Germinal center (tissue), 1 donor: ENCODE measurements around the gene ZNF484.
"Not testable (repeated sequence)": the region's sequence is repeated elsewhere in the genome, so short reads cannot be mapped to it uniquely, and the experiment has no call there.

Experiments used
- DNase-seq: peaks from one replicate; pipeline ENCODE4 v3.0.0; 2012; ENCODE audit warnings: mixed read lengths, low spot score

ZNF484 gene

DNA sequence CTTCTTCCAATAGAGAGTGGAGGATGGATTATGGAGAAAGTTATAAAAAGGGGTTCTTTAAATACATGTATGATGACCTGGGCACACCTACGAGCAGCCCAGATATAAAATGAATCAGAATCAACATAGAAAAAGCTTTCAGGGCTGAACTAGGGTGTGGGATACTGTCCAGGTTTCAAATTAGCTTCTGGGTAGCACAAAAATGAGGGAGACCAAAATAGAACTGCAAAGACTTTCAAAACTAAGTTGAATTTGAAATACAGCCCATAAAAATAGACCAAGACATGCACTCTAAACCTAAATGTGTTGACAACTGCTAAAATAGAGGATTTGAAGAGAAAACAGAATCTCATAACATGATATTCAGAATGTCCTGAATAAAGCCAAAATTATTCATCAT, 17.0 kb downstream of the ZNF484 start:
- DNase-seq = no peak

DNA sequence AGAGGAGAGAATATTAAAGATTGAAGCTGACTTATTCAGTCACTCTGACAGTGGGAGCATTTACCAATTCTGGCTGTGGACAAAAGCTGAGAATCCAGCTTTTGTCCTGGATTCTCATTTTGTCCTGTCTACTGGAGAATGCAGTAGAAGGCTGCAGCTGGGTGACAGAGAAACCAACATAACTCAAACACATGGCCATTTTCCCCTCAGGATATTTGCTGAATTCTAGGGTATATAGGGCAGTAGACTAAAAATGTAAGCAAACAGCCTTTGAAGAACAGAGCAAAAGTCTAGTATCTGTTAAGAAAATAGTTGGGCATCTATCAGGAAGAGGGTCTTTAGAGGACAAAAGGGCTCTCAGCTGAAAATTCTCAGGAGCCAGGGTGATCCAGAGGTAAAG, 20.6 kb downstream of the ZNF484 start:
- no peak for DNase-seq

DNA sequence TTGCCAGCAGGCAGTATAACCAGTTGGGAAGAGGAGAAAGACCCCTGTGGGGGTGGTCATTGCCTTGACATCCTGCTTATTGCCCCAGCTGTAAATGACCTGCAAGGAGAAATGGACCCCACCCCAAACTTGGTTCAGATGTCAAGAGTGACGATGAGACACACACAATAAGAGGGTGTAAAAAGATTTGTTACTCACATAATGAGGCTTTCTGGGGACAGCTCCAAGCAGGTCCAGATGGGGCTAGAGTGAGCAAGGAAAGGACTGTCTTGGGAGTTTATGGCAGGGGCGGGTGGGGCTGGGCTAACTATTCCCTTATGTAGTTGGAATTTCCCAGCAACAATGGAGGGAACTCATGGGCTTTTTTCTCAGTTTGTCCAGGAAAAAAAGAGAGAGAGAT, 24.1 kb downstream of the ZNF484 start:
- DNase-seq = no peak

DNA sequence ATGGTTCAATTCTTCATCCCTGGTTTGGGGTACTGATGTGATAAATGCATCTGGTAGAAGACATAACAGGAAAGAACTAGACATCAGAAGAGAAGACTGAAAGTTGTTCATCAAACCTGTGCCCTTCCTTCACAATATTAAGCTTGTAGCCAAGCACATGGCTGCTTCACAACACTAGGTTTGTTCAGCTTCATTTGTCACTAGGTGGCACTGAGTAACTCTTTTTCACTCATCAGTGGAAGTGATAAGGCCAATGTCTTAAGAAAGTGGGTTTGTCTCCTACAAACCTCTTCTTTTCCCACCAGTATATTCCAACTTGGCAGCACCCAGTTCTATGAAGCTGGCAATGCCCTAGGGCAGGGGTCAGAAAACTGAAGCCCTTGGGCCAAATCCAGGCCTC, 26.9 kb downstream of the ZNF484 start:
- DNase-seq = no peak

DNA sequence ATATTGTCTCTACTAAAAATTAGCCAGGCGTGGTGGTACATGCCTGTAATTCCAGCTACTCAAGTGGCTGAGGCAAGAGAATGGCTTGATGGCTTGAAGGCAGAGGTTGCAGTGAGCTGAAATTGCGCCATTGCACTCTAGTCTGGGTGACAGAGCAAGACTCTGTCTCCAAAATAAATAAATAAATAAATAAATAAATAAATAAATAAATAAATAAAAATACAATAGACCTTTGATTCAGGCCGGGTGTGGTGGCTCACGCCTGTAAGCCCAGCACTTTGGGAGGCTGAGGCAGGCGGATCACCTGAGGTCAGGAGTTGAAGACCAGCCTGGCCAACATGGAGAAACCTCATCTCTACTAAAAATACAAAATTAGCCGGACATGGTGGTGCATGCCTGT, 29.1 kb downstream of the ZNF484 start:
- not testable (repeated sequence) for DNase-seq

DNA sequence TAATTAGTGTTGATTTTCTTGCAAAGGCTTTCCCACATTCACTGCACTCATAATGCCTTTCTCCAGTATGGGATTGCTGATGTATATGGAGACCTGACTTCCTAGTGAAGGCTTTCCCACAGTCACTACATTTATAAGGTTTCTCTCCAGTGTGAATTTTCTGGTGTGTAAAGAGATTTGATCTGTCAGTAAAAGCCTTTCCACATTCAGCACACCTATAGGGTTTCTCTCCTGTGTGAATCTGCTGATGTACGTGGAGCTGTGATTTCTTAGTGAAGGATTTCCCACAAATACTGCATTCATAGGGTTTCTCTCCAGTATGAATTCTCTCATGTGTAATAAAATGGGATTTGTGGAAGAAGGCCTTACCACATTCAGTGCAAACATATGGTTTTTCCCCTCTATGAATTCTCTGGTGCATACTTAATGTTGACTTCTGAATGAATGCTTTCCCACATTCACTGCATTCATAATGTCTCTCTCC, 31.1 kb downstream of the ZNF484 start:
- DNase-seq = no peak

DNA sequence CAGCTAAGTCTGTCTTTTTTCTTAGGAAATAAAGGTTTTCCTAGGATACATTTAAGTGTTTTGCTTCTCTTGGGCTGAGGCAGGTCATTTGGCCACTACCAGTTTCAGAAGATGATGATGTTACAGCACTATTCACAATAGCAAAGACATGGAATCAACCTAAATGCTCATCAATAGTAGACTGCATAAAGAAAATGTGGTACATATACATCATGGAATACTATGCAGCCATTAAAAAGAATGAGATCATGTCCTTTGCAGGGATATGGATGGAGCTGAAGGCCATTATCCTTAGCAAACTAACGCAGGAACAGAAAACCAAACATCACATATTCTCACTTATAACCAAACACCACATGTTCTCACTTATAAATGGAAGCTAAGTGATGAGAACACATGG, 39.4 kb downstream of the ZNF484 start:
- DNase-seq = not testable (repeated sequence)

DNA sequence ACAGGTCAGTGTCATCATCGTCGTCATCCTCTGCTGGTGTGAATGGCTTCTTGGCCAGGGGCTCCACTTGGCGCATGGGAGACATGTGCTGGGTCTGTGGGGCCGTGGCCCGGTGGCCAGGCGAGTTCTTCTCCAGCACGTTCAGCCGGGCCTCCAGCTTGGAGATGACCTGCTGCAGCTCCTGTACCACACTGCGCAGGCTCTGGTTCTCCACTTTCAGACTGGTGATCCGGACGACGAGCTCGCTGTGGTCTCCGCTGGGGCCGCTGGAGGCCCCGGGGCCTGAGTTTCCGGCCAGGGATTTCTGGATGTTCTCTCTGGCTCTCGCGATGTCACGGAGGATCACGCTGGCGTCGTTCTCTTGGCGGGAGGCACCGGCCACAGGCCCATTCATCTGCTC, 40.6 kb downstream of the ZNF484 start:
- no peak for DNase-seq

DNA sequence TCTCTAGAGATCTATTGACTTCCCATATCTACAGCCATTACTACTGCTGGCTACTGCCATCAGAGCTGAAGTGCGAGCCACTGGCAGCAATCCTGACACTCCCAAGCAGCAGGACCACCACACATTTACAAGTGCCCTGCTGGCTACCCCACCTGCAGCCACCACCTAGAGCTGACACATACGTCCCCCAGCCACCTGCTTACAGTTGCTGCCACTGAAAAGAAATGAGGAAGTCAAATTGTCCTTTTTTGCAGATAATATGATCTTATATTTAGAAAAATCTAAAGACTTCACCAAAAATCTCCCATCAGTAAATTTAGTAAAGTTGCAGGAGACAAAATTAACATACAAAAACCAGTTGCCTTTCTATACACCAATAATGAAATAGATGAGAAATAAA, 48.4 kb downstream of the ZNF484 start:
- no peak for DNase-seq

DNA sequence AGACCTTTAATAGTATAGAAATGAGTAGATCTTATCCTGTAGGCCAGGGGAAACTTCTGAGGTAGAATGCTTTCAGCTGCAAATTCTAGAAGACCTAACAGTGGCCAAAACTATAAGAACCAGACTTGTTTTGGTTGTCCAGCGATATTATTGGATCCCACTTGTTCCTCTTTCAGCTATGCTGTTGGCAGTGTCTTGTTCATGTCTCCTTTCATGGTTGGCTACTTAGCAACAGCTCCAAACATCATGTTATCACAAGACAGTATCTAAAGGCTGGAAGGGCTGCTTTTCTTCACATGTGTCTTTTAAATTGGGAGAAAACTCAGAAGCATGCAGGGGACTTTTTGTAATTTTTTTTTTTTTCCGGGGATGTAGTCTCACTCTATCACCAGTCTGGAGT, 52.8 kb downstream of the ZNF484 start:
- DNase-seq = not testable (repeated sequence)

DNA sequence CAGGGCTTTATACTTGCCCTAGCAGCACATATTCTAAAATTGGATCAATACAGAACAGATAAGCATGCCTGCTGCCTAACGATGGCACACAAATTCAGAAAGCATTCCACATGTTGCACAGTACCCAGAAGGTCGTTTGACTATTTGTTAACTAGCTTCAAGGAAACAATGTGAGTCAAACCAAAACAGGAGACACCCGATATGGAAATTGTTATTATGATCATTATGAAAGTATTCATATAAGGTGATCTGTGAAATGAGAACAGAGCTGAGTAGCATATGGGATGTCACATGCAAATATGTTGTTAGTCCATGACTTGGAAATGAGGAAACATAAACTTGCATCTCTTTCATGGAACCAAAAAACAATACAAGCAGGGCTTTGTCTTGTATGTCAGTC, 56.9 kb downstream of the ZNF484 start:
- DNase-seq = no peak

DNA sequence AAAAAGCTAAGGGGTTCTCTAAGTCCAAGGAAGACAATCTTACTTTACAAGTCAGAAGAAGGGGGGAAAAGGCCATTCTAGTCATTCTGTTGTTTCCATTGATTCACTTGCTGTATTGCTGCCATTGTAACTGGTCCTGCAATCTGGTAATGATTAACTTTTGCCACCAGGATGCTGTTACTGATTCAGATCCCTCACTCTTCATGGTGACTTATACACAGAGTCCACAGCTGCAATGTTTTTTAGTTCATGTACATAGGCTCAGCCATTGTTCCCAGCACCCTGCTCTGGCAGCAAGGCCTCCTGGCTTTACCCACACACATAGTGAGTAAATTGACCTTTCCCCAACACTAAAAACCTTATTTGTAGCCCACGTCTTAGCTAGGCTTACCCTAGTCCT, 57.9 kb downstream of the ZNF484 start:
- not testable (repeated sequence) for DNase-seq

DNA sequence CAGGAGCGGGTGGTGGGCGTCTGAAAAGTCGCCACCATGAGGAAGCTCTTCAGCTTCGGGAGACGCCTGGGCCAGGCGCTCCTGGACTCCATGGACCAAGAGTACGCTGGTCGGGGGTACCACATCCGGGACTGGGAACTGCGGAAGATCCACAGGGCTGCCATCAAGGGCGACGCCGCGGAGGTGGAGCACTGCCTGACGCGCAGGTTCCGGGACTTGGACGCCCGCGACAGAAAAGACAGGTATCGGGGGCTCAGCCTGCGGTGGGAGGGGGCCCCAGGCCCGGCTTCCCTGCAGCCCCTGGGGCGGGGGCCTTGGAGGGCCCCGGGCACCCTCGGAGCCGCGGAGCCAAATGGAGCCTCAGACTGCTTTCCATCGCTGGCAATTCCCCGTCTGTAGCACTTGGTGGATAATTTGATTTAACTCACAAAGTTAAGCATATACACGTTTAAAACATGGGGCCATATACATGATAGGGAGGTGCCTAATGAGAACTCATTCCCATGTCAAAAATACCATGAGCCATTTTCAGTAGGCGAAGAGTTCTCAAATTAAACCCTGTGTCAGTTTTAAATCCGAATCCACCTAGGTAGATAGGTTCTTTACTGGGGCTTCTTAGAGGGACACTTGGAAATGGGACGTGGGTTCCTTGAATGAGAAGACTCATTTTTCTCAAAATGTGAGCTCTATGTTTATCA, 68.1 kb downstream of the ZNF484 start:
- DNase-seq = not testable (repeated sequence)

DNA sequence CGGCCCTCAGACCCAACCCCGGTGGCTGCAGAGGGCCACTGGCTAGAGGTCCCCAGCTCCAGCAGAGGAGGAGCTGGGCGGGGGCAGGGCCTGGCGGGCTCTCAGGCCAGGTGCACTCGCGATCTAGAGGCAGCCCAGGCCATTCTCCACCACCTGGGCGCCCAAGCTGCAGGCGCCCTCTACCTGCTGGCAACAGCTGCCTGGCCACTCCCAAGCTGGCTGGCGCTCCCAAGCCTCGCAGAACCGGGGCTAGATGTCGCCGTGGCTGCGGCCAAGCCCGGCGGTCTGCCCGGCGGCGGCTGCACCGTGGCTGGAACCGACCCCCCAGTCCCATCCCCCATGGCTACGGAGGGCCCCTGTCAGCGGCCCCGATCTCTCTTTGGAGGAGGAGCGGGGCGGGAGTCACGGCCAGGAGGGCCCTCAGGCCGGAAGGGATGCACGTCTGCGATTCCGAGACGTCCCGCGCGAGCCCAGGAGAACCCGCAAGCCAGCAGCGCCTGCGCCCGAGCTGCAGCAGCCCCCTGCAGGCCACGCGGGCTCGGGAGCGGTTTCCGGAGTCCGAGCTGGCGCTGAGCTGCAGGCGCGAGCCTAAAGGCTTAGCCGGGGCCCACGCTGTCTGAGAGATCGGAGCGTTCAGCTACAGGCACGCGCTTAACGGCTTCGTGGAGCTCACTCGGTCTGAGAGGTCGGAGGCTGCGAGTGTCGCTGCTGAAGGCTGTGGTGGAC, 68.9 kb downstream of the ZNF484 start:
- DNase-seq = peak; percentile 49

DNA sequence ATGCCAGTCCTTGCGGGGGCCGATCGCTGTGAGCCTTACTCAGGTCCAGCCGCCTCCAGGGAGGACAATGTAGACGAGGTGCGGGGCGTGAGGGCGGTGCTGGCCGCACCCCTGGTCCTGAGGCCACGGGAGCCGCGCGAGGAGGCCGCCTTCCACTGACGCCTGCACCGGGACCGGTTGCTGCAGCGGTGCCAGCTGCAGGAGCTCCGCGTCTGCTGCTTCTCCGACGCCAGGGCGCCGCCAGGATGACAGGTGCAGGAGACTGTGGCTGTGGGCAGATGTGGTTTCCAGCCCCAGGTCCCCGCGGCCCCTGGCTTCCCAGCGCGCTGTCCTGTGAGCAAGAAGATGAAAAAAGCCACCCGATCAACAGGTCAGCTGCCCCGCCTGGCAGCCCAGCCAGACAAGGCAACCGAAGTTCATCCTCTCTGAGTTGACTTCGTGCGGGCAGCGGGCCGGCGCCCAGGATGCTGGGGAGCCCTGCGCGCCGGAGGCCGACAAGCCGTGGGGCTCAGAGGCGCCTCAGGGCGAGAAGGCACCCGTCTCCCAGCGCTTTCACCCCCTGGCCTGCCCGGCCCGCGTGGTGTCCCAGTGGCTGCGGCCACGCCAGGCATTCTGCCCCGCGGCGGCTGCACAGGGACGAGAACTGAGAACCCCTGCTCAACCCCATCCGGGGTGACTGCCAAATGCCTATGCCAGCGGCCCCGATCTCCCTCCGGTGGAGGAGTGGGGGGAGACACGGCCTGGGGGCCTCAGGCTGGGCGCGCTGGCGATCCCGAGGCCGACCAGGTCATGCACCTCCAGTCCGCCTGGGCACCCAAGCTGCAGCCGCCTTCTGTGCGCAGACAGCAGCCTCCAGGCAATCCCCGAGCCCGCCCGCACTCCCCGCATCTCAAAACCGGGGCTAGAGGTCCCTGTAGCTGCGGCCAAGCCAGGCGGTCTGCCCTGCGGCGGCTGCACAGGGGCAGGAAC, 69.8 kb downstream of the ZNF484 start:
- peak; percentile 24 for DNase-seq

DNA sequence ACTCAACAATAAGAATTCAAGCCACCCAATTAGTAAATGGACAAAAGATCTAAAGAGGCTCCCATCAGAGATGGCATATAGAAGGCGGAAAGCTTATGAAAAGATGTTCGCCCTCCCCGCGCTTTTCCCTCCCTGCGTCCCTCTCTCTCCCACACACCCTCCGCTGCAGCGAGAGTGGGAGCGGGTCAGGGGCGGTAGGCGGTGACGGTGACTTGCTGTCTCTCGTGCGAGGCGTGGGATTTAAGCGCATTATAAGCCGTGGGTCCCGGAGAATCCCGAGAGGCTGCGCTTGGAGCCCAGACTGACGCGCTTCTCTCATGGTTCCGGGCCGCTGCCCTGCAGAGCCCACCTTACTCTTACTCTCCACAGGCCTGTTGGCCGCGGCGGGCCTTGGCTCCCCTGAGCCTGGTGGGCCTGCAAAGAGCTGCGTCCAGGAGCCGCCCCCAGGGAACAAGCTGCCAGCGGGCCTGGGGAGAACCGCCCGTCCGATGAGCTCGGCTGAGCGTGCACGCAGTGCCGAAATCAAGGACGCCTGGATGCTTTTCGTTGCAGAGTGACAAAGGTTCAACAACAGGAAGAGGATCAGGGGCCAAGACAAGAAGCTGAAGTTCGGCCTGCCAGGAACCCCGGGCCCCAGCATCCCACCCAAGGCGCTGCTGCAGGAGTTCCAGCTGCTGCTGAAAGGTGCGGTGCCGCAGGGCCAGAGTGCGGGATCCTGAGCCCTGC, 70.6 kb downstream of the ZNF484 start:
- no peak for DNase-seq

DNA sequence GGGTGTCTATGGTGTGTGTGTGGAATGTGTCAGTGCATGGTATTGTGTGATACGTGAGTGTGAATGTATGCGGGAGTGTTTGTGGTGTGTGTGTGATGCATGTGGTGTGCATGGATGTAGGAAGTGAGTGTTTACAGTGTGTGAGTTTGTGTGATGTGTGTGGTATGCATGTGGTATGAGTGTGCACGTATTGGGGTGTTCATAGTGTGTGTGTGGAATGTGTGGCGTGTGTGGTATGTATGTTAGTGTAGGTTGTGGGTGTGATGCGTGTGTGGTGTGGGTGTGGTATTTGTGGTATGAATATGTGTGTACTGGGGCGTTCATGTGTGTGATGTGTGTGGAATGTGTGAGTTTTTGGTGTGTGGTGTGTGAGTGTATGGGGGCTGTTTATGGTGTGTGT, 73.1 kb downstream of the ZNF484 start:
- DNase-seq = no peak

DNA sequence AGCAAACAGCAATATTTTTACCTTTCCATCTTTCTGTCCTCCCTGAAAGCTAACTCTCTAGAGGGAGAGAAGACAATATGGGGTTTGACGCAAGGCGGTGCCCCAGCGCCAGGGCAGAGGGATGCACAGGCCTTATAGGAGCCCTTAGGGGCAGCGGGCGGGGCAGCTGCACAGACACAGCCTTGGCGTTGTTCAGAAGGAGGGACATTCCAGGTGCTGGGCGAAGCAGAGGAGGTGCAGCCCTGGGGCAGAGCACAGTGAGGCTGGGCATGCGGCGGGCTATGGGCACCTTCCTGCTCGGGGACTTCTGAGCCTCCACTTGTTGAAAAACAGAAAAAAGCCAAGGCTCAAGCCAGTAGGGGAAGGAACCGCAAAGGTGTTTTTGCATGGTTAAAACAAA, 79.5 kb downstream of the ZNF484 start:
- DNase-seq = no peak

DNA sequence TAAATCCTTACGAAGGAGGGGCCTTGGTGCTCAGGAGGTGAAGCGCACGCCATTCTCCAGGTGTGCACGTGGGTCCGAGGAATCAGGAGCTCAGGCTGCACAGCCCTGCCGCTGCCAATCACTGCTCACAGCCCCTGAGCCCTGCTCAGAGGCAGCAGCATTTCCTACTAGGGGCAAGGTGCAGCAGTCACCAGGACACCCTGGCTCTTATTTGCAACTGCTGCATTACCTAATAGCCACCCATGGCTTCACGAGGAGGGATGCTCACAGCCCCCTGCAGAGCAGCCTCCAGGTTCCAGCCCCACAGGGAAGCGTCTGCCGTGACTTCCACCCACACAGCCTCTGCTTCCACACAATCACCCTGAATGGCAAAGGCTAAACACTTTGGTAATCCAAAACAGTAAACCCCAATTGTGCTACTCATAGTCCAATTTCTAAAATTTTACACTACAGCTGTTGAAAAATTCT, 81.5 kb downstream of the ZNF484 start:
- DNase-seq = not testable (repeated sequence)

DNA sequence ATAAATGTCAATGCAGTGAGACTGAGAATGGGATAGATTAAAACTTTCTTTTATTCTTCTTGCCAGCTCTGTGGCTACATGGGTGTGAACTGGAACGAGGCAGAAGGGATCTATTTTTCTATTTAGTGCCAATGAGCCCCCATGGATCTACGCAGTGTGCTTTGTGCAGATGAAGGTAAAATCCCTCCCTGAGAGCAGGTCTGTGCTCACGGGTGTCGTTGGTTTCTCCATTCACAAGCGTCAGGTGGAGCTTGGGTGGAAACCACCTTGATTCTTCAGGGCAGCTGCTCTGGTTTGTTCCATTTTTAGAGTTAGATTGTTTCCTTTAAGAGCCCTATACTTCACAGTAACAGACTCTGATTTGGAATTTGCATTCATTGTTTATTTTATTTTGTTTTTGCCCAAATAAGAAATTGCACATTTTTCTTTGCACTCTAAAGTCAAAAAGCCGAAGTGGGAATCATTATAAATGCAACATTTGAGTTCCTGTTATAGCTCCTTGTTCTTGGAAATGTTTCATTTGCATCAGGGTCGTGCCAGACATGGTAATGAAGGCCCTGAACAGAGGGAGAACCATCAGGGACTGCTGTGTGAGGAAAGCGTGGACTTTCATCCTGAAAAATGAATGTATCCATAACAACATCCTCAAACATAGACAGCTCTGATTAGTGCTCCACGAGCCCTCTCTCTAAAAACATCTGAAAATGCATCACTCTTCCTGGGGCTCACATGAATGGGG, 82.1 kb downstream of the ZNF484 start:
- no peak for DNase-seq
